VCaP (cell line): ENCODE data around the gene UROC1.

Experiments used
- H3K27ac ChIP-seq: fragments of 450-650 bp; 2 replicates; pipeline ENCODE4 v1.5.1; 2017
- CTCF ChIP-seq: fragments of 450-650 bp; conservative IDR thresholded peaks from 2 replicates; pipeline ENCODE4 v1.5.1; 2017; ENCODE audit warnings: mild to moderate bottlenecking, moderate library complexity

UROC1 gene

GRCh38 chr3:126508564-126508964 is 9.0 kb downstream of the UROC1 start:
- H3K27ac ChIP-seq: no peak overlapping the region
- TF ChIP-seq CTCF: no peak

GRCh38 chr3:126507886-126508285 is 9.7 kb downstream of the UROC1 start:
- TF ChIP-seq CTCF: no peak
- no peak overlapping the region for H3K27ac ChIP-seq

GRCh38 chr3:126503701-126504100 is 13.9 kb downstream of the UROC1 start:
- TF ChIP-seq CTCF: no peak
- H3K27ac ChIP-seq: no peak overlapping the region

GRCh38 chr3:126502656-126503055 is 14.9 kb downstream of the UROC1 start:
- TF ChIP-seq CTCF: no peak
- H3K27ac ChIP-seq: no peak overlapping the region

- TF ChIP-seq CTCF: no peak
- no peak overlapping the region for H3K27ac ChIP-seq
Observed at GRCh38 chr3:126501736-126502135, 15.8 kb downstream of the UROC1 start.

- no peak overlapping the region for H3K27ac ChIP-seq
- no peak for TF ChIP-seq CTCF
Observed at GRCh38 chr3:126501054-126501453, 16.5 kb downstream of the UROC1 start.

- no peak for TF ChIP-seq CTCF
- no peak overlapping the region for H3K27ac ChIP-seq
Observed at GRCh38 chr3:126500016-126500415, 17.6 kb downstream of the UROC1 start.

- H3K27ac ChIP-seq: no peak overlapping the region
Observed at GRCh38 chr3:126499401-126499800, 18.2 kb downstream of the UROC1 start.

More at GRCh38 chr3:126499401-126499800, 18.2 kb downstream of the UROC1 start:
- TF ChIP-seq CTCF: no peak
